NCI-H1436 (cell line): ENCODE measurements around the gene KRT10.
"Not testable (repeated sequence)": the region's sequence is repeated elsewhere in the genome, so short reads cannot be mapped to it uniquely, and the experiment has no call there.

Experiments used
- DNase-seq: peaks from one replicate; lab custom pipeline; 2025; lab: John Stamatoyannopoulos, UW

KRT10 gene

DNA sequence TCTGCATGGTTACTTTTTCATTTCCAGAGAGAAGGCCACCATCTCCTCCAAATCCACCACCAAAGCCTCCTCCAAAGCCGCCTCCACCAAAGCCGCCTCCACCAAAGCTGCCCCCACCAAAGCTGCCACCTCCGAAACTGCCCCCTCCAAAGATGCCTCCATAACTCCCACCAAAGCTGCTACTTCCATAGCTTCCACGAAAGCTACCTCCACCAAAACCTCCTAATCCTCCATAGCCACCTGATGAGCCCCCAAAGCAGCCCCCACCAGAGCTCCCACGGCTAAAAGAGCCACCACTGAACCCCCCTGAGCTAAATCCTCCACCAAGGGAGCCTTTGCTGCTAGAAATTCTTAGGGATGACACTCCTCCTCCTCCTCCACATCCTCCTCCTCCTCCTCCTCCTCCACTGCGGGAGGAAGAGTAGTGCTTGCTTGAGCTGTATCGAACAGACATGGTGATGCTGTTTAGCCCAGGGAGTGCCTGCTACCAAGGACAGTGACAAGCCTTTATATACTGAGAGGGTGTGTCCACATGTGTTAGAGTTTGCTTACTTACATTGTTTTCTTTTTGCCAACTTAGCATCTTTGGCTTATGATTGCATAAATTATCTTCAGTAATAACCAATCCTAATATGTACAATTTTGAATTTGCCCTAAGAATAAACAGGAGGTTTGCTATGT lies at the start of gene KRT10:
KRT10 (minus strand) TSS at position 483 of the 681 bp plus-strand sequence; CDS start at position 454, 29 bp downstream.
- no peak for DNase-seq

DNA sequence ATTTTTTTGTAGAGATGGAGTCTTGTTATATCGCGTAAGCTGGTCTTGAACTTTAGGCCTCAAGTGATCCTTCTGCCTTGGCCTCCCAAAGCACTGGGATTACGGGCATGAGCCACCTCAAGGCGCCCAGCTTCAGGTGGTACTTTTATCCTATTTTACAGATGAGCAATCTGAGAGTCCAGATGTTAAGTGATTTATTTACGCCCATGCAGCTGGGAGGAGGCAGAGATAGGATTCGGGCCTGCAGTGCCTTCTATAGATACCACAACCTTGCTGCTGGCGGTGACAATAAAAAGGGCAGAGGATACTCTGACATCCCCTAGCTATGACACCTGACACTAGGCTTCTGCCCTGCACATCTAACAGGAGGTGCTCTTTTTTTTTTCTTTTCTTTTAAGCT lies 48.9 kb upstream of the KRT10 start:
- DNase-seq = no peak

DNA sequence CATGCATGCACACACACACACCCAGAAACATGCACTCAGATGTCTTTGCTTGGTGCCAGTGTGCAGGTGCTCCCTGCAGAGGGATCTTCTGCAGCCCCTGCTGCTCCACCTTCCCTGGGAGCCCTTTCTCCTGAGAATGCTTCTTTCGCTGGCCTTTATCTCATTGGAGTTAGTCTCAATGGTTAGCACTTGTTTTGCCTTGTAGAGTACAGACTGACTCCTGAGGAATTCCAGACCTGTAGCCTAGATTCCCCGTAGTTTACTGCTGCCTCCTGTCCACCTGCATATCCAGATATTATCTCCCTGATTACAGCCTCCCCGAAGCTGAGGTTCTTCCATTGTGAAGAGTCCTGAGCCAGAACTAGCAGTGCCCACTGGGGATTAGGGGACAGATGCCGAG lies 47.7 kb upstream of the KRT10 start:
- no peak for DNase-seq

DNA sequence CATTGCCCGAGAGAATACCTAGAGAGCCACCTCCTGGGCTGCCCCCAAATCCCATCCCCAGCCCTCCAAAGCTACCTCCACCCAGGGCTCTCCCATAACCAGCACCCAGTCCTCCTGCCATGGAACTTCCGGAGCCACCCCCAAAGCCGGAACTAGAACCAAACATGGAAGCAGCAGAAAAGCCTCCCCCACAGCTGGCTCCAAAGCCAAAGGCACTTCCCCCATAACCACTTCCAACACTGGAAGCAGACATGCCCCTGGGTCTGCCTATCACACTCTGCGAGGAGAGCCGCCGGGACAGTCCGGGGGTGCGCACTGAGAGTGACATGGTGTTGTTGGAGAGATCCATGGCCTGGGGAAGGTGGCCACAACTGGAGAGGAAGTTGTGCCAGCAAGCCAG lies 44.4 kb upstream of the KRT10 start, which contains the start of gene KRT12:
KRT12 (minus strand) TSS at position 386 of the 400 bp plus-strand sequence; CDS start at position 349, 37 bp downstream.
- no peak for DNase-seq

DNA sequence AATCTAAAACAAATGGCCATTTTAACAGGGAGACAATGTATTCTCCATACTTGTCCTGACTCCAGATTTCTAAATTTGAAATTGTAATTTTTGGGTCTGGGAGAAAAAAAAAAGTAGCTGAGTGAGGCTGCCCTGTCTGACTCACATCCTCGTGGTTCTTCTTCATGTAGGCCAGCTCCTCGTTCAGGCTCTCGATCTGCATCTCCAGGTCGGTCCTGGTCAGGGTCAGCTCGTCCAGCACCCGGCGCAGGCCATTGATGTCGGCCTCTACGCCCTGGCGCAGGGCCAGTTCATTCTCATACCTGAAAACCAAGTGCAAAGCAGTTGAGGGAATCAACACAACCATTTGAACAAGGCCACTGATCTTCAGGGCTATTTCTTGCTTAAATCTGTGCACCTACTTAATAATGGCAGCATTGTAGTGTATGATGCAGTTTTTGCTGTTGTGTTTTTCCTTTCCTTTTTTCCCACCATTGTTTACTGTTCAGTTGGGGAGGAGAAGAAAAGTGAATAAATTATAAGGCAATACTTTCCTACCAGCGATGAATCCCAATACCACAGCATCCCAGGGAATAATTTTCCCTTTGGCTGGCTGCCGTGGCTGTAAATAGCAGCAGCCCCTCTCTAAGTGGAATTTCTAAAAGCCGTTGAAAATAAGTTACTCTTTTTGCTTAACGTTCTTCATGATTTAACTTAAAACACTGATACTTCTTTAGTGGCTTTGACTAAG lies 42.4 kb upstream of the KRT10 start:
- no peak for DNase-seq

DNA sequence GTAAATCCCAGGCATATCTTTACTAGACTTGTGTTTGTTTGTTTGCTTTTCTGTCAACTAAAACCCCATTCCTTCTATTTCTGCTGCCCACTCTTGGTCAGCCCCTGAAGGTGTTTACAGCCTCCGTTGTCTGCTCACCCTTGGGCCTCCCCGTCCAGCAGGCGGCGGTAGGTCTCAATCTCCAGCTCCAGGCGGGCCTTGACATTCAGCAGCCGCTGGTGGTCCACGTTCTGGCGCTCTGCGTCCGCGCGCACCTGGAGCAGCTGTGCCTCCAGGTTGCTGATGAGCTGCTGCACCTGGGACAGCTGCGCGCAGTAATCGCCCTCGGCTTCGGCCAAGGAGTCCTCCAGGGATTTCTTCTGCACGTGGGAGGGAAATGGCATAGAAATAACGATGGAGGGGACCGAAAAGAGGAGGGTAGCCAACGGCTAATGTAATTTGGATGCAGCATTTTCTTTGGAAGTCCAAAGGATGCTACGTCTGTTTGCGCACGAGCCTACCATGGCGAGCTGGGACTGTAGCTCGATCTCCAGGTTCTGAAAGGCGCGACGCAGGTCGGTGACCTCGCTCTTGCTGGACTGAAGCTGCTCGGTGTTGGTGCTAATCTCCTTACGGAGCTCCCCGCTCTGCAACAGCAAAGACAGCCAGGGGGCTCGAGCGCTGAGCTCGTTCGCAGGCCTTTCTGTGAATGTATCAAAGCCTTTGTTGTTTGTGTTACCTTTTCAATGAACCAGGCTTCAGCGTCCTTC lies 40.7 kb upstream of the KRT10 start:
- no peak for DNase-seq

DNA sequence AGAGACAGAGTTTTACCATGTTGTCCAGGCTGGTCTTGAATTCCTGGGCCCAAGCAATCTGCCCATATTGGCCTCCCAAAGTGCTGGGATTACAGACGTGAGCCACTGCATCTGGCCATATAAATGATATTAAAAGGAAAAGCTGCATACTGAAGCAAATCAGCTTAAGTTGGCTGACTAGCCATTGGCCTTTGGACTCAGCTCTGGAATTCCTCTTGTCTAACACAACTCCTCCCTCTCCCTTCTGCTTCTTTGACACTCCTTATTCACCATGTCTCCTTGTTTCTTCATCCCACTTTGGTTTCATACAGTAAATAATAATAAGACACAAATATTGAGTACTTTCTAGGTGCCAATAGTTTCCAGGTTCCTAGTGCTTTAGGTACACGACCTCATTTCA lies 37.1 kb upstream of the KRT10 start:
- DNase-seq = no peak

DNA sequence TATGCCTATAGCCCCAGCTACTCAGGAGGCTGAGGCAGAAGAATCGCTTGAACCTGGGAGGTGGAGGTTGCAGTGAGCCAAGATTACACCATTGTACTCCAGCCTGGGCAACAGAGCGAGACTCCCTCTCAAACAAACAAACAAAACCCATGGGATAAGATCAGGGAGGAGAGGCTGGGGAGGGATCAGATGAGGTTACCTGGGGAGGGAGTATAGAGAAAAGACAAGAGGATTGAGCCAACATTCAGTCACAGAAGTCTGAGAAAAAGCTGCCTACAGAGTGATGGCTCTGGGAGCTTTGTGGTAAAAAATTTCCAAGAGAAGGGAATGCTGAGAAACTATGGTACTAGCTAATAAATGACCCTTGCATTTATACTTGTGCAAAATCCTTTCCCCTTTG lies 36.3 kb upstream of the KRT10 start:
- DNase-seq = not testable (repeated sequence)

DNA sequence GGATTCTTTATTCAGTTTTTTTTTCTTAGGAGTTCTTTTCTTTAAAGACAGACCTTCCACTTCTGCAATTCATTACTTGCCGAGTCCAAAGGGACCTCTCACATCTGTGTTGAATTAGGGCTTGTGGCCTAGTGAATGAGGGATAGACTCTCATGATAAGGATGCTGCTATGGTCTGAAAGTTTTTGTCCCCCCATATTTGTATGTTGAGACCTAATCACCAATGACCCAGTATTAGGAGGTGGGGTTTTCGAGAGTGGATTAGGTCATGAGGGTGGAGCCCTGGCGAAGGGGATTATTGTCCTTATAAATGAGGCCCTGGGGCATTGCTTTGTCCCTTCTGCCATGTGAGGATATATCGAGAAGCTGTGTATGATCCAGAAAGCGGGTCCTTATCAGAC lies 35.1 kb upstream of the KRT10 start:
- no peak for DNase-seq

DNA sequence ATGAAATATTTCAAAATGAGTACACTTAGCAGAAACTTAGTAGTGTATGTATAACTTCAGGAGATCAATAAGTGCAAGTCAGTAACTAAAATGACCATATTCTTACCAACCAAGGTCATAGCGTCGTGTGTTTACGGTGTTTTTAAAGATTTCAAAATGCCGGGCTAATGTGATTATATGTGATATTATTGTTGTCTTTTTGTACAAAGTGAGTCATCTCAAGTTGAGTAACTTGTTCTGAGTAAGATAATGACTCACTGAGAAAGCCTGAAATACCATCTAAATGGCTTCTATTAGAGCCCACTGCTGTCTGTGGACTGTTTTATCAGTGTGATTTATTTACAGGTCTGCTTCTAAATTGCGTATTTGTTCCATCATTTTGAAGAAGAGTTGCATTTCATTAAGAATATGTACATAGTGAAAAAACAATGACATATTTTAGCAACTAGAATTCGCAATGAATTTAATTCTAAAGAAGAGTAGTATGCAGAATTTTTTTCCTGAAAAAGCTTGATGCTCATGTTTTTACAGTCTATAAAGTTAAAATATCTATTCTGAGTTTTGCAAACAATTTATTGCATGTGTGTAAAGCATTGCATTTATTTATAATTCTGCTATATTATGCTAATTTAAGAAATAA lies 31.9 kb upstream of the KRT10 start:
- DNase-seq = no peak

DNA sequence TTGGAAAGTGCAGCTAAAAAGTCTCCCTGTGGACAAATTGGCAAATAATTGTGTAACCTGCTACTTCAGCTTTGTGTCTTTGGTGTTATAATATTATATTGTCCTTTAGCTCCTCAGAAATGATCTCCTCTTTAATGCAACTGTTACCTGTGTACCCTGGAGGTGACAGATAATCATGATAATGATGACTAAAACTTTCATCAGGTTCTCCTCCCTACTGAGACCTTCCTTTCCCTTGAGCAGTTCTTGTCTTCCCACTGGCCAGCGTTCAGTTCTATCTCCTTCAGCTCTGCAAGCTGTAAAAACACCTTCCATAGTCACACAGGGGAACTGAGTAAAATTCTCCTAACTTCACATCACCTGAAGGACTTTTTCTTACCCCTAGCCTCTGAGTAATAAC lies 29.9 kb upstream of the KRT10 start:
- no peak for DNase-seq

DNA sequence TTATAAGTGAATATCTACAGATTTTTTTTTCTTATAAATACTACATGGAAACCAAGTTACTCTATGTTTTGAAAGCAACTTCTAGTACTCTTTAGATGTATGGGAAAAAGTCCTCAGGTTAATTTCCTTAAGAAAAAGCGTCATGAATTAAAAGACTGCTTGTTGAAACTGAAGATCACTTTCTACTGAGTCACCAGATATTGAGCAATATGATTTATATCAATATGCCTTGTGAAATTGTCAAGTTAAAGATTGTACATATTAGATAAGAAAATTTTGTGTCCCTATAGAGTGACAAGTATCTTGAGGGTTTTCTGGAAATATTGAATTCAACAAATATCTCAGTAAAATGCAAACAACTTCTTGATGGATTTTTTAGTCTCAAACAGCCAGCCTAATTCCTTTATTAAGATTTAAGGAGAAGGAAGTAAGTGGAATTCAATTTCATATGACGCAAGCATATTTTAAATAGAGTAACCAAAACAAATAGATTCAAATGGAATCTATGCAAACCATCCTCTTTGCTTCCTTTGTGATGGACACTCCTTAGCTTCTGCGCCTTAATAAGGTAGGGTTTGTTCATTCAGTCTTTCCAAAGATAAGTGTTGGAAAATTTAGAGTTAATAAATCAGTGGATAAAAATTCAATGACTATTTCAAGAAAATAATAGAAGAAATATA lies 28.0 kb upstream of the KRT10 start:
- DNase-seq = no peak

DNA sequence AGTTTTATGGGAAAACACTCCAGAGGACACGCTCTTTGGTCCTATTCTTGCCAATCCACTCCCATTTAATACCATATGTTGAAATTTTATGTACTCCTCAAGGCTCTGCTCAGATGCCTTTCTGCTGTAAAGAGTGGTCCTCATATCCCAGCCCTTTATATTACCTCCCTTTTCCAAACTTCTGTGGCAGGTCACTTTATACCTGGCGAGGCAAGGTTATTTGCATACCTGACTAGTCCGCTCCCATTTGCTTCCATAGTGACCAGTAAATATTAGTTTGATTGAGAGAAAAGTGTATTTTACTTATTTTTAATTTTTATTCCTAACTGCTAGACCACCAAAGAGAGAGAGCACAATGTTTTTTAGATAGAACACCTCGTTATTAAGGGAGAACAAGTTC lies 27.3 kb upstream of the KRT10 start:
- no peak for DNase-seq

DNA sequence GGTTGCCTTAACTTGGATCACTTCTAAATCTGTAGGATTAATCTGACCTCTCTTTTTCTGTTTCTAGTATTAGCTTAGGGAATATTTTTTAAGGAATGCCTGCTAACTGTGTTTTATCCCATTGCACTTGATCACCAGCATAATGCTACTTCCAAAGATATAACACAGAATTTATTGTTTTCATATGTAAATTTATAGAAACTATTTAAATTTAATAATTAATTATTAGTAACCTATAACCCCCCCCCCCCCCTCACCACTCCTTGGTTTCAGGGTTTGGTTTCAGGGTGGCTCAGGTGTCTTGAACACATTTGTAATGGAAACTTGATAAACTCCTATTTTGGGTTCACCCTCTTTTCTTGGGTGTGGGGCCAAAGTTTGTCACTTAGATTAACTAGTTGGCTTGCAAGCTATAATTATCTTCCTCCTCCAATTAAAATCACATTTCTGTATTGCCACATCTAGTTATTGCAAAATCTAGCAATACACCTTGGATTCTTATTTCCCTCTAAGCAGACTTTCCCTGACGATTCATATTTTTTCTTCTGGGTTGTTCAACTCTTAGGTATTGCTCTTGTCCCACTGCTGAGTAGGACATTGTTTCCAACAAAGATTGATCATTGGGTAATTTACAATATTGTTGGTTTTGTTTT lies 26.3 kb upstream of the KRT10 start:
- DNase-seq = no peak

DNA sequence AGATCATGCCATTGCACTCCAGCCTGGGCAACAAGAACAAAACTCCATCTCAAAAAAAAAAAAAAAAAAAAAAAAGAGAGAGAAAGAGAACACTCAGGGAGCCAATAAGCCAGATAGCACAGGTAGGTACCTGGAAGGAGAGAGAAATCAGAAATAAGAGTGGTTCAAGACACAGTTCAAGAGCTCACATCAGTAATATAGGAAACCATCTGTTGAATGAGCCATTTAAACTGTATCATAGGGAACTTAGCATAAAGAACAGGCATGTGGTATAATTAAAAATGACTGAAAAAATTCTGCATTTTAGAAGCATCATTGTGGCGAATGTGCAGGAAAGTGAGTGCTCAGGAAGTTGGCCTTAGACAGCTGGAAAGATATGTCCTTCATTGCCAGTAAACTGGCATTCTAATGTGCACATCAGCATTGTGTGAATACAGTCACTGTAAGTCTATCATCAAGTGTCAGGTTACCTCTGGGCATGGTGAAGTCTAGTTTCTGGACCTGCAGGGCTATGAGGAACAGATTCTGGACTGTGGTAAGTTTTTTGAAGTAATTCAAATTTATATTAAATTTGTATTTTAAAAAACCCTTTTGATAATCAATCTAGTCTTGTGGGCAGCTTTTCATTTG lies 24.2 kb upstream of the KRT10 start:
- no peak for DNase-seq

DNA sequence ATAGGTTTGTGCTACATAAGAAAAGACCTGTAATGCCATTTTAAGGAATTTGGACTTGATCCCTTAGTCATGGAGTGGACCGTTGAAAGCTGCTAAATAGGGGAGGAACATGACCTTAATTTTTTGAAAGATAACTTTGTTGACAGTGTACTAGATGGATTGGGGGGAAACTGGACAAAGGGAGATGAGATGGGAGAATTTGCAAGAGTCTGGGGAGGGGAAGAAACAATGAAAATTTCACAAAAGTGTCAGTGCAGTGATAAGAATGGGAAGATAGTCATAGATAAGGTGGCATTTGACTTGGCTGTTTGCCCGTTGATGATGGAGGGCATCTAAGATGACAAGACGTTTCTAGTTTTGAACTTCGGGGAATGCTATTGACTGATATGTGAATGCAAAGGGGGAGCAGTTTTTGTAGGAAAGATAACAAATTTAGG lies 22.3 kb upstream of the KRT10 start:
- no peak for DNase-seq

DNA sequence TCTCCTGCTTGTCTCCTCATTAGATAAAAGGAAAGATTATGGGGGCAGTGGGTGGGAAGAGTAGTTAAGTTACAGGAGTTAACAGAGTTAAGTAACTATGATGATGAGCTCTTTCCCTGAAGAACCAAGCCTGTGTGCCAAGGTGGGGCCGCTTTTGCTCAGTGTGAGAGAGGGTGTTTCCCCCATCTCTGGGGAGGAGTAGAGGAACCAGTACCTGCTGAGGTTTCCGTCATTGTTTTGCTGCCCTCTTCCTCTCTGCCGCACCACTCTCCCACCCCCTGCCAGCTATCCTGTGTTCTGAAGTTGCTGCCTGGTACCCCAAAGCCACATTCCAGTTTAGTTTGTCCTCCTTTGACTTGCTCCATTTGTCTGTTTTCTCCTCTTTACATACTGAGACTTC lies 20.8 kb upstream of the KRT10 start:
- no peak for DNase-seq

DNA sequence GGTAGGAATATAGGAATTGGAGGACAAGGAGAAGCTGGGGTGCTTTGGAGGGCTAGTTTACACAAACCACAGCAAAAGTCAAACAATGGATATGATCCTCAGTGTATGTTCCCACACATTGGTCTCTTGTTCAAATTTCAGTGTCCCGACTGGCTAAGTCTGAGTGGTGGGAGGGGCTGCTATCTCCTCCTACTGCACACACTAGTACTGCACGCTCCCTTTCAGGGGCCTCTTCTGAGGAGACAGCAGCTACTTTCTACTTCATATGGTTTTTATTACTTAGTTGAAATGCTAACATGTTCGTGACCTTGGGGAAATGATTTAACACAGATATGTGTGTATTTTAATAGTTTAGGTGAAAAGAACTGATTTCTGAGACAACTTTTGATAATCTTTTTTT lies 18.8 kb upstream of the KRT10 start:
- DNase-seq = no peak

DNA sequence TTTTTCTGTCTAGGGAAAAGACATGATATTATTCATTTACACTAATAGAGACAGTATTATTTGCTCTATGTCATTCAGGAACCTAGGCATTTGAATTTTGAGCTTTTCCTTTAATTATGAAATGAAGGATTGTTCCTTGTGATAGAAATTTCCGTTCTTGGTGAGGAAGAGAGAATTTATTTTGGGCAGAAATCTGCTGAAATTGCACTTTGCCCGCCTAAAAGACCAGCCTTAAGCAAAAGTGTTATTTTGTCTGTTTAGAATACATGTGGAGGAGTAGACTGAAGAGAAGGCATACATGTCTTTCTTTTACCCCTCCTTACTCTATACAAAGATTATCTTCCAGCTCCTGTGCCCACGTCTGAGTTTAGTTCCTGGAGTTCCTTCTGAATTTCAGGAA lies 16.8 kb upstream of the KRT10 start:
- no peak for DNase-seq

DNA sequence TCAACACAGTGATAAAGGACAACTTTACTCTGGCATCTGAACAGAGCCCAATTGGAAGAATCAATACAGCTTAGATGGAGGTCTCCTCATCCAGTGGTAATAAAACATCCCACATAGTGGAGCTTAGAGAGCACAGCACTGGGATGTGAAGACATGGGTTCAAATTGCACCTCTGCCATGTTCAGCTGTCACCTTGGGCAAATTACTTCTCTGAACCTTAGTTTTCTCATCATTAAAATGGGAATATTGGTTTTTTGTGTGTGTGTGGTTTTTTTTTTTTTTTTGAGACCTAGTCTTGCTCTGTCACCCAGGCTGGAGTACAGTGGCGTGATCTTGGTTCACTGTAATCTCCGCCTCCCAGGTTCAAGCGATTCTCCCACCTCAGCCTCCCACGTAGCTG lies 13.6 kb upstream of the KRT10 start:
- no peak for DNase-seq

DNA sequence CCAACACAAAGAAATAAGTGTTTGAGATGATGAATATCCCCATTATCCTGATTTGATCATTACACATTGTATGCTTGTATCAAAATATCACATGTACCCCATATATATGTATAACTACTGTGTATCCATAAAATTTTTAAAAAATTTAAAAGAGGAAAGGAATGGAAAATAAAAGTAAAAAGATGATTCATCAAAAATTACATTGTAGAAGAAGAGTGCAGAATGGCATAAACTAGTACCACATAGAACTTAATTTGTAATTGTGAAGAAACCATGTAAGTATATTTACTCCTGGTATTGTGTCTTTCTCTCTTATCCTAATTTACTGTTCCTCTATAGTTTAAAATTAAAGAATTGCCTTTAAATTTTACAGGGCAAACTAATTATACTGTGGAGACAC lies 11.5 kb upstream of the KRT10 start:
- no peak for DNase-seq
